Stimulated activated CD8-positive, alpha-beta memory T cell treated with anti-CD3 and anti-CD28 coated beads, Interleukin-4, amount 100 ng/mL, for 4 hours (primary cell): ENCODE measurements around the gene SOX10.
A peak's percentile ranks its signal among the peaks of the same experiment; 100 is the strongest.

Experiments used
- DNase-seq, 2 donors: peaks; one replicate each; pipeline ENCODE4 v3.0.0-alpha.2; 2020; ENCODE audit warnings: low read depth in 2 of 2, low spot score in 1 of 2

The SOX10 gene

GRCh38 chr22:38016182-38017151 is 32.1 kb upstream of the SOX10 start:
- DNase-seq = no peak

GRCh38 chr22:38014083-38014482 is 29.7 kb upstream of the SOX10 start:
- no peak for DNase-seq

DNA sequence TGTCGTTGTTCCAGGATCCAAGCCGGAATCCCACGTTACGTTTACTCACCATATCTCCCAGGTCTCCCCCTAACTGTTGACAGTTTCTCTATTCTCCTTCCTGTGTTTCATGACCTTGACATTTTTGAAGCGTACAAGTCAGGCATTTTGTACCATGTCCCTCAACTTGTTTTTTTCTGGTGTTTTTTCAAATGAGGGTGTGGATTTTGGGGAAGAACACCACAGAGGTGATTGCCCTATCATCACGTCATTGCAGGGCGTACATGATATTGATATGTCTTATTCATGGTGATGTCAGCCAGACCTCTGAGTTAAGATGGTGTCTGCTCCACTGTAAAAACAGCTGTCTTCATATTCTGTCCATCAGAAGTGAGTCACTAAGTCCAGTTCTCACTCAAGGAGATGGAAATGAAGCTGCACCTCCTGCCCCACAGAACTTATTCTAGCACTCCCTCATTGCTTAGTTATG is 28.3 kb upstream of the SOX10 start:
- DNase-seq = no peak

DNA sequence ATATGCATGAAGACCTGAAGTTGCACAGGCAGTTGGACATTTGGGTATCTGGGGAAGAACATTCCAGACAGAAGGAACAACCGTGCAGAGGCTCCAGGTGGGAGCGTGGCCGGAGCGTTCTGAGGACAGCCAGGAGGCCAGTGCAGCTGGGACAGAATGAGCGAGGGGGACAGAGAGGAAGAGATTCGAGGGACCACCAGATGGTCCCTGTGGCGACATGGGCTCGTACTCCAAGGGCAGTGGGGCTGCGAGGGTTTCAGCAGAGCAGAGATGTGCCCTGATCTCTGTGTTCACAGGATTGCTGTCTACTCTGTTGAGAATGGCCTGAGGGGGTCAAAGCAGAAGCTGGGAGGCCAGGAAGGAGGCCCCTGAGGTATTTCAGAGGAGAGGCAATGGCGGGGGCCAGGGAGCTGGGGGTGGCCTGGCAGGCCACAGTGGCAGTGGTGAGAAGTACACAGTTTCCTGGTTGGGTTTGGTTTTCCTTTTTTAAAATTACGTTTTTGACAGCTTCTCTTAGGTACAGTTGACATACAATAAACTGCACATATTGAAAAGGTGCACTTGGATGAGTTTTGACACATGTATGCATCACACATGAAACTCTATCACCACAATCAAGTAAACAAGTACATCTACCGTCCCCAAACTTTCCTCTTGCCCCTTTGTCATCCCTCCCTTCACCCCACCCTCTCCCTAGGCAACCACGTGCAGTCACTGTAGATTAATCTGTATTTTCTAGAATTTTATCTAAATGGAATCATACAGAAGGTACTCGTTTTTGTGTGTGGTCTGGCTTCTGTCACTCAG is 24.8 kb upstream of the SOX10 start:
- DNase-seq = no peak

- no peak for DNase-seq
Measured at GRCh38 chr22:38007330-38007902, 23.1 kb upstream of the SOX10 start.

GRCh38 chr22:38006906-38007305 is 22.6 kb upstream of the SOX10 start:
- DNase-seq = no peak

- no peak for DNase-seq
Measured at GRCh38 chr22:38005943-38006342, 21.6 kb upstream of the SOX10 start.

DNA sequence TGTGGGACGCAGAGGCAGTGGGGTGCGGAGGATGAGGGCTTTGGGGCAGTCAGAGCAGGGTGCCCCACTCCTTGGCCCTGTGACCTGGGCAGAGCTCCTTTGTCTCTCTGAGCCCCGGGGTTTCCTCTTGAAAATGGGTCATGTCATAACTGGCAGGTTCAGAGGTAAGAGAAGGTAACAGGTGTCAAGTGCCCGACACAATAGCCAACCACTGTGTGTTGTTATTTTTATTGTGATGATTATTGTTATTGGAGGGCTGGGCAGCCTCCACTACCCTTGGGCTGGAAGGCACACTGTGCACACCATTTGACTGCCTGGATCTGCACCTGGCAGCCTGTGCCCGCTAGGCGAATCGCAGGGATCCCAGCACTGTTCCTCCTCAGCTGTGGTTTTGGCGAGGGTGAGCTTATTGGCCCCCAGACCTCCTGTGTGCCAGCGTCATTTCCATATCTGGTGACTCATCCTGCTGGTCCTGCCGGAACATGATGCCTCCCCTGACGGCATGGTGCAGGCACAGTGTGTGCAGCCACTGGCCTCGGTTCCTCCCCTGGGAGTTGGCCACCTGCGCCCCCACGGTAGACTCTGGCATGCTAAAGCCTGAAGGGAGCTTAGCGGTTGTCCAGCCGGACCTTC is 15.4 kb upstream of the SOX10 start:
- no peak for DNase-seq

- no peak for DNase-seq
Measured at GRCh38 chr22:37999236-37999635, 14.9 kb upstream of the SOX10 start.

DNA sequence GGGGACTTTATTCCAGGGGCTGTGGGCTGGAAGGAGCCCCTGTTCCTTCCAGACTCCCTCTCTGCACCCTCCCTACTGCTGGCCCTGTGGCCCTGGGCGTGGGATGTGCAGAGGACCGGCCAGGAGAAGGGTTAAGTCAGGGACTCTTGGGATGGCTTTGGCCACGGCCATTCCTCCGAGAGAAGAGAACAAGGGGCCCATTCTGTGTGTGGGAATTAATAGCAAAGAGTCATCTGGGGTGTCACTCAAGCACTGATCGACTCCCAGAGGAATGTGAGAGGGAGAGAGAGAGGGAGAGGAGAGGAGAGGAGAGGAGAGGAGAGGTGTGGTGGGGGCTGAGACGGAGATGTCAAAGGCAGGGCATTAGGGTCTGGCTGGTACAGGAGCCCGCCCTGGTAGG is 14.2 kb upstream of the SOX10 start:
- DNase-seq = no peak

DNA sequence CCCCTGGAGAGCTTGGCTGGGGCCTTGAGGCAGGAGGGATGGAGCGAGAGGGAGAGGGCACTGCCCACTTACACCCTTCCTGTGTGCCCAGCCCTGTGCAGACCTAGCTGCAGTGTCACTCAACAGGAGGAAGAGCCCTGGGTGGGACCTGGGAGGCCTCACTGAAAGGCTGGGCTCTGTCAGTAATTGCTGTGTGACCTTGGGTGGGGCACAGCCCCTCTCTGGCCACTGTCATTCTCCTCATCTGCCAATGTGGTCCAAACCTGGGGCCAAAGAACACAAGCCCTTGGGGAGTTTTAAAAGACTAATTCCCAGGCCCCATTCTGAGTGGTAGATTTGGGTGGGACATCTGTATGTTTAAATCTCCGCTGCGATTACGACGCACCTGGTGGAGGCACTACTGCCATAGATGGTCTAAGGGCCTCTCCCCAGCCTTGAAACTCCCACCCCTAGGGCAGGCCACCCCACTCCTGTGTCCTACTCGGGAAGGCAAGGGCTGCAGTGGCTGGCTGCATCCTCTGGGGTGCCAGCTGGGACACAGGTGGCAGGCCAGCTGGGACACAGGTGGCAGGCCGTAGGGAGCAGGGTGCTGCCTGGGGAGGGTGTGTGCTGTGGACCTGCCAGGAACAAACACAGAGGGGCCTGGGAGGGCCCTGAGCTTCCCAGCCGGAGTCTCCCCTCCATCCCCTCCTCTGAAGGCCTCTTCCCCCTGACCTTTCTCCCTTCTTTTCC is 12.3 kb upstream of the SOX10 start:
- no peak for DNase-seq

- DNase-seq = no peak
Measured at GRCh38 chr22:37996079-37996478, 11.7 kb upstream of the SOX10 start.

- DNase-seq = no peak
Measured at GRCh38 chr22:37995460-37995859, 11.1 kb upstream of the SOX10 start.

DNA sequence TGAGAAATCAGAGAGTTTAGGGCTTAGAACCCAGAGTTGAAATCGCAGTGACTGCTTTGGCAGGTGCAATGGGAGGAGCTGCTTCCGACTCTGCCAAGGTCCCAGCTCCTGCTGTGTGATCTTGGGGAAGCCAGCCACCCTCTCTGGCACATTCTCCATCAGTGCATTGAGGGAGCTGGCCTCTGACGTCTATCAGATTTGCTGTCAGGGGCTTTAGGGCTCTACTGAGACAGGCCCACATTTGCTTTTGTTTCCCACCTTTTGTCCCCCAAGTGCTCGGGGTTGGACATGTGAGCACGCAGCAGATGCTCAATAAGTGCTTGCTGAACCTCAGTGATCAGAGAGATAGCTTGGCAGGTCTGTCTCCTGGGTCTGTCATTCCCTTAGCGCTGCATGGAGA is 10.6 kb upstream of the SOX10 start:
- DNase-seq = no peak

DNA sequence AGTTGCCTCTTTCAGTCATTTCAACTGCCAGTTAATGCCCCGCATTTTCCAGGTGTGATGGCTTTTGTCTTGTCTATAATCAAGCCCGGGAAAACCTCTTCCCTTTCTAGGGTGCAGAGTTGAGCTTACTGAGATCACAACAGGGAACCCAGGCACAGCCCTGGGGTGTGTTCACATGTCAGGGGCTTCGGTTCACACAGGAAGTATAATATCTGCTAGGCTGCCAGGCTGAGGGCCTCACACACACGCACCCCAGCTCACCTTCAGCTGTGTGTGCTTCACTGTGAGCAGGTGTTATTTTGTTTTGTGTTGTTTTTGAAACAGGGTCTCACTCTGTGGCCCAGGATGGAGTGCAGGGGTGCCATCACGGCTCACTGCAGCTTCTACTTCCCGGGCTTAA is 9.7 kb upstream of the SOX10 start:
- peak in 1 of 2 donors; percentile 4 for DNase-seq

DNA sequence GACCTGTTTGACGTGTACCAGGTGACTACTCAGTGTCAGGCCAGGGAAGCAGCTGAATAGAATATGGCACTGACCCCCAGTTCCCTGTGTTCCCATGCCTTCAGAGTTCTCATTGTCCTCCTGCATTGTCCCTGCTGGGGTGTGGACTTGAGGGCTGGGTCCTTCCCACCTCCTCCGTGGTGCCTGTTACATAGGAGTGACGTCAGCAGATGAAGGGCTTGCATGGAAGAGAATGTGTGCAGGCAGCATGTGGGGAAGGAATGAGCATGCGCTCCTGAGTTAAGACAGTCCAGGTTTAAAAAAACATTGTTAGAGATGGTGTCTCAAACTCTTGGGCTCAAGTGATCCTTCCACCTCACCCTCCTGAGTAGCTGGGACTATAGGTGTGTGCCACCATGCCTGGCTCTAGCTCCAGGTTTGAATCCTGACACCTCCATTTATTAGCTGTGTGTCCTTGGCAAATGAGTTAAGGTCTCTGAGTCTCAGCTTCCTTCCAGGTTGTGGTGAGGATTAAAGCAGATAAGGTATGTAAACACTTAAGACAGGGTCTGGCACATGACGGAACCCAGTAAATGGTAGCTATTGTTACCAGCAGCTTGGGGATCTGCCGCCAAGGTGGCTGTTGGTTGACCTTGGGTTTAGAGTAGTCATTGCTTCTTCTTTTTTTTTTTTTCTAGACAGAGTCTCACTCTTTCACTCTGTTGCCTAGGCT is 7.5 kb upstream of the SOX10 start:
- no peak for DNase-seq

DNA sequence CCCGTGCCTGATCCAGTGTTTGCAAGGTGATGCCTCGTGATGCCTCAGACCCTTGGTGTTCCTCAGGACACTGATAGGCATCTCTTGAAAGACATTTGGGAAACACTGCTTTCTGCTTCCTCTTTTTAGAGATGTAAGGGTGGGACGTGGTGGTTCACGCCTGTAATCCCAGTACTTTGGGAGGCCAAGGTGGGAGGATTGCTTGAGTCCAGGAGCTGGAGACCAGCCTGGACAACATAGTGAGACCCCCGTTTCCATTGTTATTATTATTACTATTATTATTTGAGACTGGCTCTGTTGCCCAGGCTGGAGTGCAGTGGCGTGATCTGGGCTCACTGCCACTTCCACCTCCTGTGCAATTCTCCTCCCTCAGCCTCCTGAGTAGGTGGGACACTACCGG is 6.5 kb upstream of the SOX10 start:
- DNase-seq = no peak

DNA sequence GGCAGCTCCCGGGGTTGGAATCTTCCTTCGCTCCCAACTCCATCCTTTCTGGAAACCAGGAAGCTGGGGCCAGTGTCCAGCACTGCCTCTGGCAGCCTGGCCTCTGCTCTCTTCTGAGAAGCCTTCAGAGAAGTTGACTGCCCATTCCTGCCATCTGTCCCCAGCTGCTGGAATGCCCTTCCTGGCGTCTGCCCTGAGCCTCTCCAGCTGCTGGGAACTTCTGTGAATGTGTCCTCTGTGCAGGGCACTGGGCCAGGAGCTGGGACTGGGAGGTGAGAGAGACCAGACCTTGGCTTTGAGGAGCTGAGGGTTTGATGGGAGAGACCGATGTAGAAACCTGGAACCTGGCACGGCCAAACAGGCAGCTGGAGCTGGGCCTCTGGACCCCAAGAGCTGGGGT is 5.9 kb upstream of the SOX10 start:
- no peak for DNase-seq

DNA sequence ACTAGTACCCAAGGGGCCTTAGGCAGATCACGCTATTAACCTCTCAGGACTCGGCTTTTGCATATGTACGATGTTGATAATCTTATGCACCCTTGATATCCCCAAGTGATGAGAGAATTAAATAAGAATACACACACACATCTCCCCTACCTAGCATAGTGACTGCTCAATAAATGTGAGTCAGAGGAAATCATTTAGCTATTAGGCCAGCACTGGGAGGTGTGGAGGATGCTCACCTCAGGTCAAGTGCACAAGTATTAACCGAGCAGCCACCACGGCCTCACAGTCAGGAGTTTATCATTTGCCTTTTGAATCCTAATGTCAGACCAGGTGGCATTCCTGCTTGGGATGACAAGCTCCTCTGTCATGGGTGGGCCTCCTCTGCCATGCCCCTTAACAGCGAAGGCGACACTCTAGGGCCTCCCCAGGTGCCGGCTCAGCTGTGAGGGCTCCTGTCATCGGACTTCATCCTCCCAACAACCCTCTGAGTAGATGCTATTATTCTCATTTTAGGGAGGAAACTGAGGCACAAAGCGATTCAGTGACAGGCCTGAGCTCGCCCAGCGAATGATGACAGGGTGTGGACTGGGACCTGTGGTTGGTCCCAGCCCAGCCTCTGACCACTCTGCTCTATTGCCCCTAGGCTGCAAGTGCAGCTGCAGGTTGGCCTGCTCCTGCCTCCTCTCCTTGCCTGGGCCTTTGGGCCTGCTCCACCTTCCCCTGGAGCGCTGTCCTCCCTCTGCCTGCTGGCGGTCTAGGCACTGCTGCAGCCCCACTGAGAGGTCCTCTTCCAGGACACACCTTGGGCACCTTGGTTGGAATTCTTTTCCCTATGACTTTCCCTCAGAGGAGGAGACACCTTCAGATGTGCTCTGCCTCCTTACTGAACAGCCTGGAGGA is 5.0 kb upstream of the SOX10 start:
- DNase-seq = no peak
